Activated CD4-positive, alpha-beta T cell treated with anti-CD3 and anti-CD28 coated beads for 36 hours (primary cell): ENCODE results near the gene UTRN. TPM values are rescaled to one million over a fixed set of nuclear protein-coding genes. Genes with fewer than 3 reads are reported as not detected.

Experiments used
- ATAC-seq: fragments of 200-7000 bp; cut with Tn5 transposase; one replicate; pipeline ENCODE4 v1.10.0; 2021; ENCODE audit warnings: mild to moderate bottlenecking, moderate library complexity
- CTCF ChIA-PET: fragments of 350-600 bp; sonication (Branson Sonifier 250); formaldehyde crosslinking; loops from one replicate; lab custom pipeline; 2021; ENCODE audit warnings: antibody characterized with exemption; lab: Charles Lee
- POLR2A ChIA-PET: fragments of 350-600 bp; sonication (Branson Sonifier 250); formaldehyde crosslinking; loops from one replicate; lab custom pipeline; 2021; ENCODE audit warnings: antibody characterized with exemption, inconsistent platforms; lab: Charles Lee
- DNase-seq: peaks from one replicate; pipeline ENCODE4 v3.0.0-alpha.2; 2020
- H3K27ac Mint-ChIP-seq: one replicate; pipeline ENCODE4 v1.8.0; 2021; ENCODE audit warnings: mixed read lengths
- H3K27me3 Mint-ChIP-seq: one replicate; pipeline ENCODE4 v1.8.0; 2021; ENCODE audit warnings: mixed read lengths
- H3K36me3 Mint-ChIP-seq: one replicate; pipeline ENCODE4 v1.8.0; 2021; ENCODE audit warnings: low read depth, mixed read lengths
- H3K4me1 Mint-ChIP-seq: one replicate; pipeline ENCODE4 v1.8.0; 2021; ENCODE audit warnings: mixed read lengths
- H3K4me3 Mint-ChIP-seq: one replicate; pipeline ENCODE4 v1.8.0; 2021; ENCODE audit warnings: mild to moderate bottlenecking, moderate library complexity, mixed read lengths
- H3K9me3 Mint-ChIP-seq: one replicate; pipeline ENCODE4 v1.8.0; 2021; ENCODE audit warnings: low read depth, mixed read lengths
- intact Hi-C, 2 experiments: fragments of 100-400 bp; cut with DNase I in 1 of 2; cut with micrococcal nuclease in 1 of 2; formaldehyde crosslinking; loops; one replicate each; pipeline versions ENCODE4 v1.14.2 to v1.15.1; 2022 to 2024; cut with DNase I, micrococcal nuclease
- total RNA-seq, 2 experiments: library from RNA; stranded (reverse); gene quantifications; one replicate each; pipeline ENCODE4 v1.2.3, GENCODE V29; 2021

Gene UTRN
- total RNA-seq, 2 experiments from 2014 or later, result 43.4 to 46.2 TPM

GRCh38 chr6:144314562-144314961, 29.4 kb downstream of the UTRN start:
- Mint-ChIP-seq H3K36me3 (no peaks in the 10 kb centered on the region), H3K9me3 (no peaks in the 10 kb centered on the region), H3K27ac (no peak overlapping the region), H3K4me3 (no peak overlapping the region), H3K27me3 (no peaks in the 10 kb centered on the region), H3K4me1 (peaks cover 11% of the 10 kb centered on the region)
- DNase-seq (no peak), ATAC-seq (no peak)
- CTCF ChIA-PET, result interaction anchor here (0.6 to 0.8 kb wide), 3 partner anchors 9 to 22 kb away, joined by 3 read pairs; no protein-coding TSS in a partner anchor
- intact Hi-C loops, result no loop called here
- POLR2A ChIA-PET, result no interaction called here

GRCh38 chr6:144315226-144315980, 30.3 kb downstream of the UTRN start:
- CTCF ChIA-PET, result interaction anchor here (0.7 to 0.8 kb wide), 2 partner anchors 8 to 226 kb away, joined by 3 read pairs; no protein-coding TSS in a partner anchor
- no peak overlapping the region for H3K27ac Mint-ChIP-seq
- no peak for DNase-seq

GRCh38 chr6:144315981-144316861, 31.1 kb downstream of the UTRN start:
- ChIA-PET POLR2A (no interaction called here), CTCF (interaction anchor here (0.7 to 1.1 kb wide), 2 partner anchors 17 to 226 kb away, joined by 3 read pairs; no protein-coding TSS in a partner anchor)
- Mint-ChIP-seq H3K27me3 (no peaks in the 10 kb centered on the region), H3K4me1 (peaks cover 8% of the 10 kb centered on the region), H3K27ac (no peak overlapping the region), H3K4me3 (no peak overlapping the region), H3K36me3 (no peaks in the 10 kb centered on the region), H3K9me3 (no peaks in the 10 kb centered on the region)
- intact Hi-C loops, result no loop called here
- DNase-seq (no peak), ATAC-seq (no peak)

More at GRCh38 chr6:144315226-144315980, 30.3 kb downstream of the UTRN start:
- POLR2A ChIA-PET, result no interaction called here
- Mint-ChIP-seq H3K36me3 (no peaks in the 10 kb centered on the region), H3K9me3 (no peaks in the 10 kb centered on the region), H3K4me1 (peaks cover 9% of the 10 kb centered on the region), H3K27me3 (no peaks in the 10 kb centered on the region), H3K4me3 (no peak overlapping the region)
- intact Hi-C loops, result no loop called here
- no peak for ATAC-seq

GRCh38 chr6:144316862-144317195, 31.7 kb downstream of the UTRN start:
- H3K4me1 Mint-ChIP-seq, result peaks cover 8% of the 10 kb centered on the region
- H3K9me3 Mint-ChIP-seq, result no peaks in the 10 kb centered on the region
- POLR2A ChIA-PET, result no interaction called here
- H3K27me3 Mint-ChIP-seq, result no peaks in the 10 kb centered on the region
- CTCF ChIA-PET, result interaction anchor here (1.1 kb wide), 1 partner anchor 17 kb away, joined by 3 read pairs; no protein-coding TSS in a partner anchor
- no peak overlapping the region for H3K27ac Mint-ChIP-seq
- no peak overlapping the region for H3K4me3 Mint-ChIP-seq
- ATAC-seq, result no peak
- no peak for DNase-seq
- intact Hi-C loops, result no loop called here
- no peaks in the 10 kb centered on the region for H3K36me3 Mint-ChIP-seq

- H3K36me3 Mint-ChIP-seq, result no peaks in the 10 kb centered on the region
- DNase-seq, result no peak
- ChIA-PET CTCF (interaction anchor here (1.4 kb wide), 1 partner anchor 23 kb away, joined by 3 read pairs; no protein-coding TSS in a partner anchor), POLR2A (no interaction called here)
- no peaks in the 10 kb centered on the region for H3K27me3 Mint-ChIP-seq
- H3K27ac Mint-ChIP-seq, result no peak overlapping the region
- H3K4me1 Mint-ChIP-seq, result peaks cover 8% of the 10 kb centered on the region
- no peaks in the 10 kb centered on the region for H3K9me3 Mint-ChIP-seq
- no peak for ATAC-seq
- no peak overlapping the region for H3K4me3 Mint-ChIP-seq
- intact Hi-C loops, result no loop called here
Measured at GRCh38 chr6:144317736-144318135, 32.6 kb downstream of the UTRN start.

GRCh38 chr6:144319211-144319610, 34.1 kb downstream of the UTRN start:
- DNase-seq (no peak), ATAC-seq (no peak)
- POLR2A ChIA-PET, result no interaction called here
- H3K4me1 Mint-ChIP-seq, result peaks cover 8% of the 10 kb centered on the region
- CTCF ChIA-PET, result interaction anchor here (1.4 kb wide), 1 partner anchor 21 kb away, joined by 3 read pairs; no protein-coding TSS in a partner anchor
- H3K4me3 Mint-ChIP-seq, result no peak overlapping the region
- no peaks in the 10 kb centered on the region for H3K27me3 Mint-ChIP-seq
- no peak overlapping the region for H3K27ac Mint-ChIP-seq
- no peaks in the 10 kb centered on the region for H3K36me3 Mint-ChIP-seq
- intact Hi-C loops, result no loop called here
- H3K9me3 Mint-ChIP-seq, result no peaks in the 10 kb centered on the region

- intact Hi-C loops, result no loop called here
- ATAC-seq (no peak), DNase-seq (no peak)
- CTCF ChIA-PET, result interaction anchor here (1.0 kb wide), 1 partner anchor 9 kb away, joined by 5 read pairs; no protein-coding TSS in a partner anchor
- Mint-ChIP-seq H3K27ac (no peak overlapping the region), H3K27me3 (no peaks in the 10 kb centered on the region), H3K4me1 (peaks cover 8% of the 10 kb centered on the region), H3K36me3 (no peaks in the 10 kb centered on the region), H3K4me3 (no peak overlapping the region), H3K9me3 (no peaks in the 10 kb centered on the region)
- POLR2A ChIA-PET, result no interaction called here
Measured at GRCh38 chr6:144320741-144321140, 35.6 kb downstream of the UTRN start.

- no peak overlapping the region for H3K4me3 Mint-ChIP-seq
- no peaks in the 10 kb centered on the region for H3K9me3 Mint-ChIP-seq
- intact Hi-C loops, result no loop called here
- DNase-seq (no peak), ATAC-seq (no peak)
- no peaks in the 10 kb centered on the region for H3K36me3 Mint-ChIP-seq
- ChIA-PET CTCF (no interaction called here), POLR2A (interaction anchor here (0.7 kb wide), 1 partner anchor 171 kb away, joined by 5 read pairs; no protein-coding TSS in a partner anchor)
- no peaks in the 10 kb centered on the region for H3K27me3 Mint-ChIP-seq
- H3K27ac Mint-ChIP-seq, result no peak overlapping the region
- peaks cover 8% of the 10 kb centered on the region for H3K4me1 Mint-ChIP-seq
Measured at GRCh38 chr6:144321839-144322591, 36.9 kb downstream of the UTRN start.

GRCh38 chr6:144325232-144325631, 40.1 kb downstream of the UTRN start:
- no peaks in the 10 kb centered on the region for H3K9me3 Mint-ChIP-seq
- intact Hi-C loops, result no loop called here
- H3K36me3 Mint-ChIP-seq, result no peaks in the 10 kb centered on the region
- peaks cover 8% of the 10 kb centered on the region for H3K4me1 Mint-ChIP-seq
- H3K4me3 Mint-ChIP-seq, result no peak overlapping the region
- no peak overlapping the region for H3K27ac Mint-ChIP-seq
- POLR2A ChIA-PET, result no interaction called here
- no peak for ATAC-seq
- no peak for DNase-seq
- CTCF ChIA-PET, result interaction anchor here (0.7 kb wide), 1 partner anchor 217 kb away, joined by 3 read pairs; no protein-coding TSS in a partner anchor
- no peaks in the 10 kb centered on the region for H3K27me3 Mint-ChIP-seq

- H3K4me3 Mint-ChIP-seq, result no peak overlapping the region
- ChIA-PET POLR2A (no interaction called here), CTCF (interaction anchor here (0.9 kb wide), 1 partner anchor 155 kb away, joined by 3 read pairs; no protein-coding TSS in a partner anchor)
- intact Hi-C loops, result no loop called here
- no peak overlapping the region for H3K27ac Mint-ChIP-seq
- ATAC-seq (no peak), DNase-seq (no peak)
- no peaks in the 10 kb centered on the region for H3K9me3 Mint-ChIP-seq
- H3K27me3 Mint-ChIP-seq, result no peaks in the 10 kb centered on the region
- no peaks in the 10 kb centered on the region for H3K4me1 Mint-ChIP-seq
- no peaks in the 10 kb centered on the region for H3K36me3 Mint-ChIP-seq
Measured at GRCh38 chr6:144326393-144326792, 41.3 kb downstream of the UTRN start.

GRCh38 chr6:144327081-144327480, 41.9 kb downstream of the UTRN start:
- Mint-ChIP-seq H3K9me3 (no peaks in the 10 kb centered on the region), H3K36me3 (no peaks in the 10 kb centered on the region), H3K4me3 (no peak overlapping the region), H3K27me3 (no peaks in the 10 kb centered on the region), H3K27ac (no peak overlapping the region), H3K4me1 (no peaks in the 10 kb centered on the region)
- intact Hi-C loops, result no loop called here
- no peak for DNase-seq
- ATAC-seq, result no peak
- CTCF ChIA-PET, result interaction anchor here (0.6 kb wide), 1 partner anchor 226 kb away, joined by 3 read pairs; no protein-coding TSS in a partner anchor
- POLR2A ChIA-PET, result no interaction called here
